ENCODE data around the gene POU3F1.
A peak's percentile ranks its signal among the peaks of the same experiment; 100 is the strongest.

Gene POU3F1

DNA sequence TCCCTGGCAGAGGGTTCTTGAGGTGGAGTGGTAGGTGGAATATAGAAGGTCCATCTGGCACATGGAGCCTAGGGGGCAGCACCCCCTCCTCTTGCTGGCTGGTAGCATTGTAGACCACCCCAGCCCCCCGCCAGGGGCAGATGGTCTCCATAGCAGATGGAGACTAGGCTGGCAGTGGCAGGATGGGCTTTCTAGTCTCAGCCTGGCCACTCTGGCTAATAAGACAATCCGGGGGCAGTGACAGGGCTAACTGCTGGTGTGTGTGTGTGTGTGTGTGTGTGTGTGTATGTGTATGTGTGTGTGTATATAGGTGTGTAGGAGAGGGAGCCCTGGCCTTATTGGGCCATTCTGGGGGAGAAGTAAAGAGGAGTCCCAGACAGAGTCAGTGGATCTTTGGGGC is 17.9 kb downstream of the POU3F1 start:
- Histone ChIP-seq H3K9ac (ENCODE audit: low read length) (no peak overlapping the region), H3K27ac (ENCODE audit: low read depth, low read length, poor library complexity, severe bottlenecking) (no peak overlapping the region), H3K27me3 (ENCODE audit: insufficient read depth, low read length) (no peaks in the 10 kb centered on the region), H3F3A (ENCODE audit: insufficient read depth, low read length) (no peaks in the 10 kb centered on the region), H4K20me1 (ENCODE audit: insufficient read depth, low read length) (no peaks in the 10 kb centered on the region), H2AFZ (ENCODE audit: low read length) (no peak overlapping the region), H3K4me2 (ENCODE audit: low read length) (no peak overlapping the region), H3K36me3 (ENCODE audit: insufficient read depth, low read length) (peaks cover 28% of the 10 kb centered on the region), H3K4me3 (ENCODE audit: low read depth, low read length, poor library complexity, severe bottlenecking) (no peak overlapping the region), H3K4me1 (ENCODE audit: insufficient read depth, low read length, severe bottlenecking) (no peaks in the 10 kb centered on the region), H3K79me2 (ENCODE audit: insufficient read depth, low read length) (no peaks in the 10 kb centered on the region), H3K9me2 (ENCODE audit: low read depth, low read length) (no peaks in the 10 kb centered on the region), H3K9me3 (ENCODE audit: low read length) (no peaks in the 10 kb centered on the region)
- TF ChIP-seq EZH2 (IDR thresholded peaks at IDR 0.05; ENCODE audit: borderline replicate concordance, low read length): no peak
- TF ChIP-seq, protein P1, sequence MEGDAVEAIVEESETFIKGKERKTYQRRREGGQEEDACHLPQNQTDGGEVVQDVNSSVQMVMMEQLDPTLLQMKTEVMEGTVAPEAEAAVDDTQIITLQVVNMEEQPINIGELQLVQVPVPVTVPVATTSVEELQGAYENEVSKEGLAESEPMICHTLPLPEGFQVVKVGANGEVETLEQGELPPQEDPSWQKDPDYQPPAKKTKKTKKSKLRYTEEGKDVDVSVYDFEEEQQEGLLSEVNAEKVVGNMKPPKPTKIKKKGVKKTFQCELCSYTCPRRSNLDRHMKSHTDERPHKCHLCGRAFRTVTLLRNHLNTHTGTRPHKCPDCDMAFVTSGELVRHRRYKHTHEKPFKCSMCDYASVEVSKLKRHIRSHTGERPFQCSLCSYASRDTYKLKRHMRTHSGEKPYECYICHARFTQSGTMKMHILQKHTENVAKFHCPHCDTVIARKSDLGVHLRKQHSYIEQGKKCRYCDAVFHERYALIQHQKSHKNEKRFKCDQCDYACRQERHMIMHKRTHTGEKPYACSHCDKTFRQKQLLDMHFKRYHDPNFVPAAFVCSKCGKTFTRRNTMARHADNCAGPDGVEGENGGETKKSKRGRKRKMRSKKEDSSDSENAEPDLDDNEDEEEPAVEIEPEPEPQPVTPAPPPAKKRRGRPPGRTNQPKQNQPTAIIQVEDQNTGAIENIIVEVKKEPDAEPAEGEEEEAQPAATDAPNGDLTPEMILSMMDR (IDR thresholded peaks at IDR 0.05; ENCODE audit: low read length): peak; percentile 15; the same call in 1 of the 2 replicates

DNA sequence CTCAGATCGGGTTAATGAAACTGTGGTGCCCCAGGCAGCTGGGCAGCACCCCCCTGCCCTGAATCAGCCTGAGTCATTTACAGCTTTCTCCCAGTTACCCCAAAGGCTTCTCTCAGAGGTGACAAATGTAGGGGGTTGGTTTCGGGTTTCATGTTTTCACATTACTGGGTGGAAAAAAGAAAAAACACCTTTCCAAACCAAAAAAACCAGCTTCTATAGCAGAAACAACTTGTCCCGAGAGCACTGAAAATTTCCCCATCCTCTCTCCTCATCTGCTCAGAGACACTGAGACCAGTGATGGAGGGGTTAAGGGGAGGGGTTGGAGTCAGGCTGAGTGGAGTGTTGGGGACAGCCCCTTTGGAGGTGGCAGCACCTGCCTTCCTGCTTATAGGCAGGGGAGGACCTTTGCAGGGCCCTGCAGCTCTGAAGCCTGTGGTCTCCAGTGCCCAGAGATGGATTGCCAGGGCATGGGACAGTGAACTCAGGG is 18.4 kb downstream of the POU3F1 start:
- no peaks in the 10 kb centered on the region for H3K4me1 ChIP-seq (ENCODE audit: insufficient read depth, low read length, severe bottlenecking)
- no peak overlapping the region for H3K27ac ChIP-seq (ENCODE audit: low read depth, low read length, poor library complexity, severe bottlenecking)
- H3K36me3 ChIP-seq (ENCODE audit: insufficient read depth, low read length): peaks cover 33% of the 10 kb centered on the region
- H3K79me2 ChIP-seq (ENCODE audit: insufficient read depth, low read length): no peaks in the 10 kb centered on the region
- no peaks in the 10 kb centered on the region for H4K20me1 ChIP-seq (ENCODE audit: insufficient read depth, low read length)
- no peaks in the 10 kb centered on the region for H3K9me2 ChIP-seq (ENCODE audit: low read depth, low read length)
- H3F3A ChIP-seq (ENCODE audit: insufficient read depth, low read length): no peaks in the 10 kb centered on the region
- no peak overlapping the region for H3K4me2 ChIP-seq (ENCODE audit: low read length)
- TF ChIP-seq EZH2 (IDR thresholded peaks at IDR 0.05; ENCODE audit: borderline replicate concordance, low read length): no peak
- TF ChIP-seq, protein P1 (IDR thresholded peaks at IDR 0.05; ENCODE audit: low read length): no peak
- no peak overlapping the region for H2AFZ ChIP-seq (ENCODE audit: low read length)
- no peak overlapping the region for H3K4me3 ChIP-seq (ENCODE audit: low read depth, low read length, poor library complexity, severe bottlenecking)
- no peaks in the 10 kb centered on the region for H3K27me3 ChIP-seq (ENCODE audit: insufficient read depth, low read length)
- no peak overlapping the region for H3K9ac ChIP-seq (ENCODE audit: low read length)
- no peaks in the 10 kb centered on the region for H3K9me3 ChIP-seq (ENCODE audit: low read length)

DNA sequence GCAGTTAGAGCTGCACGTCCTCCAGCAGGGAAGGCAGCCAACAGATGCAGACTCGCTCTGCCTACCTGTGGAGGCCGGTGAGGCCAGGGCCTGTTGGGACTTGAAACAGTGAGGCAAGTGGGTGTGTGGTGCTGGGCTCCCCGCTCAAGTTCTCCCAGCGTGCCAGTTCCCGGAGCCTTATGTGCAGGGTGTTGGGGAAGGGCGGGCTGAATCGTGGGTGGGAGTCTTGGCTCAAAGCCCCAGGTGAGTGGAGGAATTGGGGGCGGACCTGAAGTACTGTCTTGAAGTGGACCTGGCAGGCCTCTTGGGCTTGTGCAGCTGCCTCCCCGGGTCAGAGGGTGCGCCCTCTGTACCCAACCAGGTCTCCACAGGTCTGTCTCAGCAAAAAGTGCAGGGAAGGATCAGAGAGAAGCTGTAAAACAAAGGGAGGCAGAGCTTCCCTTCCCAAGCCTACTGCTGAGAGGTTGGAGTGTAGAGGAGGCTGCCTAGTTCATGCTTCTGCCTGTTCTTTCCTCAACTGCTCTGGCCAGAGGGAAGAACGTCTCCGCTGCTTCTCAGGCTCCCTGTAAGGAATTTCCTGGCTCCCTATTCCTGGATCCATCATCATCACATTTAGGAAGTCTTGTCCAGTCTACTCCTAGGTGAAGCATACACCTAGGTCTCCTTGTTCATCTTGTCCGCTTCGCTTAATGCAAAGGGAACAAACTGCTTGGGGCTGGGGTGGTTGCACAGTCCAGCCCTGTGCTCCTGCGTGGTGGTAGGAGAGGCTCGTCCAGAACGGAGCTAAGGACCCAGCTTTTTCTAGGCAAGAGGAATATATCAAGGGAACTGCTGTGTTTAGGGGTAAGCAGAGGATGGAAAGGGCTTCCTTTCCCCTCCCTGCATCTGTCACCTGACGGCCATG is 19.1 kb downstream of the POU3F1 start:
- H2AFZ ChIP-seq (ENCODE audit: low read length): no peak overlapping the region
- no peaks in the 10 kb centered on the region for H3K27me3 ChIP-seq (ENCODE audit: insufficient read depth, low read length)
- H3K4me2 ChIP-seq (ENCODE audit: low read length): no peak overlapping the region
- H3K9me3 ChIP-seq (ENCODE audit: low read length): no peaks in the 10 kb centered on the region
- no peak for TF ChIP-seq EZH2 (IDR thresholded peaks at IDR 0.05; ENCODE audit: borderline replicate concordance, low read length)
- H3K4me1 ChIP-seq (ENCODE audit: insufficient read depth, low read length, severe bottlenecking): no peaks in the 10 kb centered on the region
- no peaks in the 10 kb centered on the region; the same call in 1 of the 2 replicates for H3F3A ChIP-seq (ENCODE audit: insufficient read depth, low read length)
- H3K9me2 ChIP-seq (ENCODE audit: low read depth, low read length): no peaks in the 10 kb centered on the region
- peaks cover 40% of the 10 kb centered on the region for H3K36me3 ChIP-seq (ENCODE audit: insufficient read depth, low read length)
- no peaks in the 10 kb centered on the region for H3K79me2 ChIP-seq (ENCODE audit: insufficient read depth, low read length)
- H3K4me3 ChIP-seq (ENCODE audit: low read depth, low read length, poor library complexity, severe bottlenecking): no peak overlapping the region
- H4K20me1 ChIP-seq (ENCODE audit: insufficient read depth, low read length): no peaks in the 10 kb centered on the region
- H3K9ac ChIP-seq (ENCODE audit: low read length): no peak overlapping the region
- H3K27ac ChIP-seq (ENCODE audit: low read depth, low read length, poor library complexity, severe bottlenecking): no peak overlapping the region
